Stimulated activated CD4-positive, alpha-beta T cell treated with anti-CD3 and anti-CD28 coated beads, Interleukin-15, amount 100 ng/mL, for 24 hours (primary cell): ENCODE data around the gene ACP3.

Experiments used
- DNase-seq: peaks from one replicate; pipeline ENCODE4 v3.0.0-alpha.2; 2020

ACP3 gene

GRCh38 chr3:132318451-132318850 lies 1.2 kb downstream of the ACP3 start:
- DNase-seq, result no peak

GRCh38 chr3:132321304-132321703 lies 4.1 kb downstream of the ACP3 start:
- DNase-seq, result no peak

GRCh38 chr3:132325103-132325606 lies 7.9 kb downstream of the ACP3 start:
- no peak for DNase-seq

- no peak for DNase-seq
Observed at GRCh38 chr3:132325634-132326033, 8.4 kb downstream of the ACP3 start.

GRCh38 chr3:132326251-132326650 lies 9.0 kb downstream of the ACP3 start:
- DNase-seq, result no peak

- no peak for DNase-seq
Observed at GRCh38 chr3:132332082-132332481, 14.9 kb downstream of the ACP3 start.

- DNase-seq, result no peak
Observed at GRCh38 chr3:132332508-132332907, 15.3 kb downstream of the ACP3 start.

GRCh38 chr3:132341746-132342145 lies 24.5 kb downstream of the ACP3 start:
- no peak for DNase-seq

GRCh38 chr3:132342183-132342582 lies 25.0 kb downstream of the ACP3 start:
- DNase-seq, result no peak

- DNase-seq, result no peak
Observed at GRCh38 chr3:132342610-132343009, 25.4 kb downstream of the ACP3 start.

GRCh38 chr3:132343018-132343612 lies 25.9 kb downstream of the ACP3 start:
- peak; percentile 28 for DNase-seq

- no peak for DNase-seq
Observed at GRCh38 chr3:132344666-132345280, 27.6 kb downstream of the ACP3 start.

- no peak for DNase-seq
Observed at GRCh38 chr3:132346841-132347736, 29.9 kb downstream of the ACP3 start.

- no peak for DNase-seq
Observed at GRCh38 chr3:132347811-132348210, 30.6 kb downstream of the ACP3 start.

- DNase-seq, result no peak
Observed at GRCh38 chr3:132348531-132348930, 31.3 kb downstream of the ACP3 start.

- DNase-seq, result no peak
Observed at GRCh38 chr3:132350814-132351213, 33.6 kb downstream of the ACP3 start.

GRCh38 chr3:132351222-132351806 lies 34.1 kb downstream of the ACP3 start:
- no peak for DNase-seq

GRCh38 chr3:132352556-132353143 lies 35.4 kb downstream of the ACP3 start:
- DNase-seq, result peak; percentile 76

GRCh38 chr3:132354916-132355702 lies 37.9 kb downstream of the ACP3 start:
- DNase-seq, result no peak

- no peak for DNase-seq
Observed at GRCh38 chr3:132356568-132356967, 39.4 kb downstream of the ACP3 start.

- no peak for DNase-seq
Observed at GRCh38 chr3:132360717-132361116, 43.5 kb downstream of the ACP3 start.

GRCh38 chr3:132362329-132362728 lies 45.1 kb downstream of the ACP3 start:
- DNase-seq, result no peak
